ENCODE results near the gene ILF2.
"Not testable (repeated sequence)": the region's sequence is repeated elsewhere in the genome, so short reads cannot be mapped to it uniquely, and the experiment has no call there.

Gene ILF2

GRCh38 chr1:153647346-153647714, 23.5 kb downstream of the ILF2 start:
- DNase-seq, result no peak

DNA sequence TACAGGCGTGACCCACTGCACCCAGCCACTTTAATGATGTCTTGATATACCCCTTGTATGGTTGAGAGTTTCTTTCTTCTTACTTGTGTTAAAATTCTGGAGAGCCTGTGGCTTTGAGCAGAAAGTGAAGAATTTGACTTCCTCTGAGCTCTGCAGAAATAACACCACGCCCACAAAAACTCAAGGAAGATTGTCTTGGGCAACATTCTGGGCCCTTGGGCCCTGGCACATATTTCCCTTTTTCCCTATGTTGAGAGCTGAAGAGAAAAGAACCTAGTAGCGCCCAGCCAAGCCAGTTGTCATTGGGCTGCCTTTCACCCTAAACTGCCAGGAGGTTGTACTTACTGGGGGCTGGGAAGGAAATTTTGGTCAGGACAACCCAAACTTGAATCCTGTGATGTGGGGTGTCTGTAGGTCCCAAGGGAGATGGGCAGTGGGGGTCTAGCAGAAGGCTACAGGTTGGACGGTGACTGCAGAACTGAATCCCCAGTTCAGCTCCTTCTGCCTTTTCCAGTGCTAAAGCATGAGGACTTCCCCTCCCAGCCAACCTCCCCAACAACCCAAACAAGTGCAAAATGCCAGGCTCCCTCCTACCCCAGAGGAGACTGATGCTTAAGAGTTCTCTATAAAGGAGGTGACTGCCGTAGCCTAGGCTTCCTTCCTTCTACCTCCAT, 24.0 kb downstream of the ILF2 start:
- no peak for DNase-seq

GRCh38 chr1:153643816-153644215, 27.0 kb downstream of the ILF2 start:
- no peak for DNase-seq

DNA sequence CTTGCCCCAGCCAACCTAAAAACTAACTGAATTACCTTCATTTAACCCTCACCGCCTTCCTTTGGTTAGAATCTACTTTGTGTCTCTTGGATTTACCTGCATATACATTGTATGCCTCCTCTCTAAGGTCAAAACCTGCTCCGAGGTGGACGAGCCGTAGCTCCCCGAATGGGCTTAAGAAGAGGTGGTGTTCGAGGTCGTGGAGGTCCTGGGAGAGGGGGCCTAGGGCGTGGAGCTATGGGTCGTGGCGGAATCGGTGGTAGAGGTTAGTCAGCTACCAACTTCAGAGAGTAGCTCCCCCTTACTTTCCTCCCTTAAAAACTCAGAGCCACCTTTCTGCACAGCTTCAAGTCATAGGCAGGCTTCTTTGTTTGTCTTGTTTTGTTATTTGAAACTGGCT, 27.7 kb downstream of the ILF2 start:
- no peak for DNase-seq

GRCh38 chr1:153642161-153642560, 28.6 kb downstream of the ILF2 start:
- DNase-seq, result no peak

- no peak for DNase-seq
These were observed 29.9 kb downstream of the ILF2 start for GRCh38 chr1:153640861-153641260.

DNA sequence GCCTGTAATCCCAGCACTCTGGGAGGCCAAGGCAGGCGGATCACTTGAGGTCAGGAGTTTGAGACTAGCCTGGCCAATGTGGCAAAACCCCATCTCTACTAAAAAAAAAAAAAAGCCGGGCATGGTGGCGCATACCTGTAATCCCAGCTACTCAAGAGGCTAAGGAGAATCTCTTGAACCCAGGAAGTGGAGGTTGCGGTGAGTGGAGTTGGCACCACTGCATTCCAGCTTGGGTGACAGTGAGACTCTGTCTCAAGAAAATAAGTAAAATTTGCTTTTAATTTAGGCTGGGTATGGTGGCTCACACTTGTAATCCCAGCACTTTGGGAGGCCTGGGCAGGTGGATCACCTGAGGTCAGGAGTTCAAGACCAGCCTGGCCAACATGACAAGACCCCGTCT, 30.6 kb downstream of the ILF2 start:
- not testable (repeated sequence) for DNase-seq

DNA sequence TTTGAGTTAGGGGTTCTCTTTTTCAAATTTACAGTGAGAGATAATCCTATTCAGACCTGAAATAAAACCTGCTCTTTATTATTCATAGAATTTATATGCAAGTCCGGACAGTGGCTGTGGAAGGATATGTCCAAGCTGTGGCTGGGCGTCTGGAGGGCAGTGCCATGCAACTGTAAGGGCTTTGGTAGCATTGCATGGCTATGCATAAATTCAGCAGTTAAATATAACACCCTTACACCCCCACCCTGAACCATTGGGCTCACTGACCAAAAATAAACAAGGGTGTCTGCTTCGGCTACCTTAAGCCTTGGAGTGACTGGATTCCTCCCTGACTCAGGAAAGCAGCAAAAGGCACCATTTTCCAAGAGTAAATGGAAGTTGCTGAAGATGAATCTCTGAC, 31.5 kb downstream of the ILF2 start:
- DNase-seq, result no peak

- no peak for DNase-seq
These were observed 32.5 kb downstream of the ILF2 start for GRCh38 chr1:153638261-153638660.

DNA sequence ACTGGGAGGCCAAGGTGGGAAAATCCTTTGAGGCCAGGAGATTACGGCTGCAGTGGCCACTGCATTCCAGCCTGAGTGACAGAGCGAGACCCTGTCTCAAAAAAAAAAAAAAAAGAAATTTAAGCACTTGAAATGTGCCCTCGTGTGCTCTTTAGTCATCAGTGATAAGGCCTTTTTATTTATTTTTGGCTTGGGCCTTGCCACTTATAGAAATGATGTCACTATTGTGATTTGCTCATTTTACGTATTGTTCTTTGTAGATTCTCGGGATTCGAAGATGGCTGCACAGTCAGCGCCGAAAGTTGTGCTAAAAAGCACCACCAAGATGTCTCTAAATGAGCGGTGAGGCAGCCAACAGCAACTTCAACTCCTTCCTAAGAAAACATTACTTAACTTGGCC, 34.5 kb downstream of the ILF2 start:
- DNase-seq, result no peak

- DNase-seq, result no peak
These were observed 34.9 kb downstream of the ILF2 start for GRCh38 chr1:153635872-153636271.

- peak; percentile 98 for DNase-seq
These were observed 36.8 kb downstream of the ILF2 start, which contains the start of gene CHTOP for GRCh38 chr1:153633754-153634665. TSS of gene CHTOP (plus strand) at chr1:153634066. CDS start at chr1:153636589, 2,523 bp downstream.

DNA sequence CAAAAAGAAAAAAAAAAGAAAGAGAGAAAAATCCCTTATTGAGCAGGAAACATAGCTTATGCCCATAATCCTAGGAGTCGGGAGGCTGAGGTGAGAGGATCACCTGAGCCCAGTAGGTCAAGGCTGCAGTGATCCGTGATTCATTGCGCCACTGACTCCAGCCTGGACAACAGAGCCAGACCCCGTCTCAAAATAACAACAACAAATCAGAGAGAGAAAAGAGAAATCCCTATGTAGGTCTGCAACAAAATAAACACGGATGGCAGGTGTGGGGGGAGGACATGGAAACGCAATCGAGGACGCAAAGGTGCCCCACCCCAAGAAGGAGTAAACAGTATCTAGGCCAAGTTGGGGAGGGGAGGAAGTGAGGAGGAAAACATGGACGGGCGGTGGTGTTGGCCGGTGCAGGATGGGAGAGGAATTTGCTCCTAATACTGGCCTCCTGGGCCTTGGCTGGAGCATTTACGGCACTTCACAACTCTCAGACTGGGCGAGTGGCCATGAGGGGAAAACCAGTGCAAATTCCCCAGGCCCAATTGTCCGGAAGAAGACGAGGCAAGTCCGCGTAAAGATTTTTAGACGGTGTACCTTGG, 37.5 kb downstream of the ILF2 start:
- DNase-seq, result no peak

- no peak for DNase-seq
These were observed 39.5 kb downstream of the ILF2 start for GRCh38 chr1:153631047-153632022.

GRCh38 chr1:153630384-153630783, 40.4 kb downstream of the ILF2 start:
- no peak for DNase-seq

DNA sequence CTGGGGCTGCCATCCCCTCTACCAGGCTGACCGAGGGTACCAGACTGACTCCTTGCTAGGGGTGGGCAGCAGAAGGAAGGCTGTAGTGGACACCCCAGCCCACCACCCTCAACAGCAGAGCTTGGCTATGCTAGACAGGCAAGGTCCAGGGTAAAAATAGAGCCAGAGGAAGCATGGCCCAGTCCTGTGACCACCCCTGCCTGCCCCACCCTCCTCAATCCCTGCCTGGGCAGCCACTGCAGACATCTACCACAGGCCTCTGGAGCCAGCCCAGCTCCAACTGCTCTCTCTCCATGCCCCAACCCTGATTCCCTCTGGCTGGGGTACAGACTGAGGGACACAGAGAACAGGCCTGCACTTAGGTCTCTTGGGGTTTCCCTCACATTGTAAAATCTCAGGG, 40.8 kb downstream of the ILF2 start:
- DNase-seq, result peak; percentile 73

- no peak for DNase-seq
These were observed 41.5 kb downstream of the ILF2 start for GRCh38 chr1:153629343-153629665.

DNA sequence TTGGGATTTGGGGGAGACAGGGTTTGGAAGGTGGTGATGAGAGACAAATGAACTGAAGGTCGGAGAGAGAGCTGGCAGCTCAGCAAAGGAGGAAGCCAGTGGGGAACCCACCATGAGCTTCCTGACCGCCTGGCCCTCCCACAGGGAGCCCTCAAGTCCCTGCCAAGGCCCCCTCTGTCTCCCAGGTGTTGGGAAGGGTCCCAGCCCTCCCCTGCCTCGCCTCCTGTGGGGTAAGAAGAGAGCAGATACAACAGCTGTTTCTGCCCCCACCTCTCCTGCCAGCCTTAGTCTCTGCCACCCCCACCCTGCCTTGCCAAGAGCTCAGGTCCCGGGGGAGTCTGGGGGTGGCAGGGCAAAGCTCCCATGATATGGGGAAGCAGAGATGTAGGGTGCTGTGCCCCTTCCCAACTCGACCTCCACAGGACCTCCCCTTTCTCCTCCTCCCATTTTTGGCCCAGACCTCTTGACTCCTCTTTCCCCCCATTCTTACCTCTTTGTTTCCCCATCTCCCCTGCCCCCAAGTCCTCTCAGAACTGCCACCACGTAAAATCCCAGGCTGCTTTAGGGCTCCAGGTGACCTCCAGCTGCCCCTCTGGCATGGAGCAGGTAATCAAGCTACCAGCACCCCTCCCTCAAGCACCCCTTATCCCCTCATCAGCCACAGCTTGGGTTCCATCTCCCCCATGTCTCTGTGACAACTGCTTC, 42.0 kb downstream of the ILF2 start:
- no peak for DNase-seq

DNA sequence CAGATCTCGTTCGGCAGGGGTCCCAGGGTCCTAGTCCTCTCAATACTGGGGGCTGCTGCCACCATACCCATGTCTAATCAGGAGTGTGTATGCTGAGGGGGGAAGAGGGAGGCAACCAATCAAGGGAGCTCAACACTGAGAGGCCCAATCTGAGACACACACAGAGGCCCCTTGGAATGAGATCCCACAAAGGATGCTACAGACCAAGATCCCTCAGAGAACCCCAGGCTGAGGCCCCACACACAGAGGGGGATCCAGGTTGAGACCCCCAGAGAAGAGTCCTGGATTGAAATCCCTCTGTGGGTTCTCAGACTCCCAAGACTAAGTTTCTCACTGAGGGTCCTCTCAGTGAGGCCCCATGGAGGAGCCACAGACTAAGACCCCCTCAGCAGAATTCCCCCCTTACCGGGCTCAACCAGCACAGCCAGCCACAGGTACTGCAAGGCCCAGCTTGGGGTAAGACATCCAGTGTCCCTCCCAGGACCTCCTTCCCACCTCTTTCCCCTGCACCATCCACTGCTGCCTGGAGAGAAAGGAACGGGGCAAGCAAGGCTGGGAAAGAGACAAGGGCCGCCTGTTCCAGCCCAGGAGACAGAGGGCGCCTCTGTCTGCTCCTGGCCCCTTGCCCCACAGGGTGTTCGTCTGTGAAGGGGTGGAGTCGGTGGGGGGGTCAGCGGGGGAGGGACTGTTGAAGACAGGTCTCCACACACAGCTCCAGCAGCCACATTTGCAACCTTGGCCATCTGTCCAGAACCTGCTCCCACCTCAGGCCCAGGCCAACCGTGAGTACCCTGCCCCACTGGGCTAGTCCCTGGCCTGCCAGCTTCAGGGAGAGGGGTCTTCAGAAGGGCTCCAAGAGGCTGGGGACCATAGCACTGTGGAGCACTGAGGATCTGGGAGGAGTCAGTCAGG, 42.8 kb downstream of the ILF2 start, which contains the start of gene S100A1:
Gene S100A1 (plus strand): TSS at position 720 of the 912 bp plus-strand sequence. CDS start 2,088 bp downstream, outside the sequence.
- no peak for DNase-seq

DNA sequence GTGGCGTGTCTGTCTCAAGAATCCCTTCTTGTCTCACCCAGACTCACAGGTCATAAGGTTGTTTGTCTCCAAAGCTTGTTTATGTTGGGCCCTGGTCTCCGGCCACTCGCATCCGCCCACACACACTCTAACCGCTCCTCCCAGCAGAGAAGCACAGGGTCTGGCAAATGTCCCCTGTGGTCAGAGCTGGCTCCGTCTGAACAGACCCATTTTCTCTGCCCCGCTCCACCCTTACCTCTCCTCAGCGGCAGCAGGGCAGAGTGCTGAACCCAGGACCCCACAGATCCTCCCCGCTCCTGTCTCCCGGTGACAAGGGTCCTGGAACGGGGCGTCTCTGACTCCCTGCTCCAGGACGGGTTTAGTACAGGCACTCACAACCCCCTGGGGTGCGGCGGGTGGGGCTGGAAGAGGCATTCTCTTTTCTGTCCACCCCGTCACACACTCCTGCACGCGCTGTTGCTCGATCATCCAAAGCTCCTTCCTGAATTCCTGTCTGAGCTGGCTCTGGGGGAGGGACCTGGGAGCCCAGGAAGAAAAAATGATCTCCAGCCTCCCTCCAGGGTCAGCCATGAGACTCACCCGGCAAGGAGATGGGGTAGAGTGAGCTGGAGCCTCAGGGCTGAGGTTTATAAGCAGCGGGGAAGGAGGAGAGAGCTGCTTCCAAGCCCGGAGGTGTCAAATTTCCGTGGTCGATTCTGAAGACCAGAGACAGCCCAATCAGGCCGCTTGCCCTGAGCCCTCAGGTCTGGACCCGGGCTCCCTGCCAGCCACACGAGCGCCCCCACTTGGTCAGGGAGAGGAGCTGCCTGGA, 43.7 kb downstream of the ILF2 start, which contains the start of gene S100A13:
Gene S100A13 (minus strand): TSS at position 602 of the 811 bp plus-strand sequence. CDS start 1,033 bp downstream, outside the sequence.
- peak; percentile 89 for DNase-seq
